Activated naive CD8-positive, alpha-beta T cell treated with anti-CD3 and anti-CD28 coated beads for 36 hours (primary cell): Measurements from ENCODE around the gene GALNT12. TPM values are rescaled to one million over a fixed set of nuclear protein-coding genes. Genes with fewer than 3 reads are reported as not detected.

Experiments
- DNase-seq: peaks from one replicate; pipeline ENCODE4 v3.0.0; 2021
- H3K27ac Mint-ChIP-seq: one replicate; pipeline ENCODE4 v1.8.0; 2022; ENCODE audit warnings: mild to moderate bottlenecking, moderate library complexity, mixed read lengths
- H3K27me3 Mint-ChIP-seq: one replicate; pipeline ENCODE4 v1.8.0; 2022; ENCODE audit warnings: mild to moderate bottlenecking, mixed read lengths
- H3K36me3 Mint-ChIP-seq: one replicate; pipeline ENCODE4 v1.8.0; 2021; ENCODE audit warnings: mild to moderate bottlenecking, mixed read lengths
- H3K4me1 Mint-ChIP-seq: one replicate; pipeline ENCODE4 v1.8.0; 2021; ENCODE audit warnings: mixed read lengths
- H3K4me3 Mint-ChIP-seq: one replicate; pipeline ENCODE4 v1.8.0; 2022; ENCODE audit warnings: mild to moderate bottlenecking, moderate library complexity, mixed read lengths
- H3K9me3 Mint-ChIP-seq: one replicate; pipeline ENCODE4 v1.8.0; 2022; ENCODE audit warnings: mixed read lengths
- total RNA-seq, 2 experiments: library from RNA; stranded (reverse); gene quantifications; one replicate each; pipeline ENCODE4 v1.2.3, GENCODE V29; 2021

GALNT12 gene
- total RNA-seq, 2 experiments from 2014 or later: 9.2 to 10.9 TPM

DNA sequence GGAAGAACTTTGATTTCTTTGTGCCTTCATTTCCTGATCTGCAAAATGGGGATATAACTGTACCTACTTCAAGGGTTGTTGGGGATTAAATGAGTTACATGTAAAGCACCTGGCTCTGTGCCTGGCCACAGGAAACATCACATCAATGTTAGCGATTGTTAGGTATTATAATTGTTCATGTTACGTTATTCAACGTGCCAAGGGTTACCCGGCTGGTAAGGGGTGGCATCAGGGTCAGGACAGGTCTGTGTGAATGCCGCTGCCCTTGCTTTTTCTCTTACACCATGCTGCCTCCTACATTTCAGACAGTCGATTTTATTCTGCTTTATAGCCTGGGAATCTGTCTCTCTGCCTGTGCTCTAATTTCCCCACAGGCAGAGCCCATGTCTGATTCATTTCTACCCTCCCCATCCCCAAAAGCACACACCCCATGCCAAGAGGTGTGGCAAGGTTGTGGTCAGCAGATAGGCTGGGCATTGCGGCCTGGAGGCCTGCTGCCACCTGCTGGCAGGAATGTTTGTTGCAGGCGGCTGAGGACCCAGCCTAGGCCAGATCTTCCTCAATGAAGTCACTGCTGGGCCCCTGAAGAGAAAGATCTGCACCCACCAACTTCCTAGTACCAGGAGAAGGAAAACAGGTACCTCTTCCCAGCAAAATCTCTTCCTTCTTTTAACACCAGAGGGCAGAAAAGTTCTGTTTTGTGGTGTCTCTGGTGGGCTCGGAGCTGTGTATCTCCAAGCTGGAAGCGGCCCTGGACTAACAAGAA is 16.4 kb upstream of the GALNT12 start:
- Mint-ChIP-seq H3K9me3 (no peaks in the 10 kb centered on the region), H3K4me3 (no peak overlapping the region), H3K4me1 (peaks cover 30% of the 10 kb centered on the region), H3K36me3 (peaks cover 7% of the 10 kb centered on the region), H3K27me3 (no peaks in the 10 kb centered on the region), H3K27ac (no peak overlapping the region)
- DNase-seq: peak; percentile 66

DNA sequence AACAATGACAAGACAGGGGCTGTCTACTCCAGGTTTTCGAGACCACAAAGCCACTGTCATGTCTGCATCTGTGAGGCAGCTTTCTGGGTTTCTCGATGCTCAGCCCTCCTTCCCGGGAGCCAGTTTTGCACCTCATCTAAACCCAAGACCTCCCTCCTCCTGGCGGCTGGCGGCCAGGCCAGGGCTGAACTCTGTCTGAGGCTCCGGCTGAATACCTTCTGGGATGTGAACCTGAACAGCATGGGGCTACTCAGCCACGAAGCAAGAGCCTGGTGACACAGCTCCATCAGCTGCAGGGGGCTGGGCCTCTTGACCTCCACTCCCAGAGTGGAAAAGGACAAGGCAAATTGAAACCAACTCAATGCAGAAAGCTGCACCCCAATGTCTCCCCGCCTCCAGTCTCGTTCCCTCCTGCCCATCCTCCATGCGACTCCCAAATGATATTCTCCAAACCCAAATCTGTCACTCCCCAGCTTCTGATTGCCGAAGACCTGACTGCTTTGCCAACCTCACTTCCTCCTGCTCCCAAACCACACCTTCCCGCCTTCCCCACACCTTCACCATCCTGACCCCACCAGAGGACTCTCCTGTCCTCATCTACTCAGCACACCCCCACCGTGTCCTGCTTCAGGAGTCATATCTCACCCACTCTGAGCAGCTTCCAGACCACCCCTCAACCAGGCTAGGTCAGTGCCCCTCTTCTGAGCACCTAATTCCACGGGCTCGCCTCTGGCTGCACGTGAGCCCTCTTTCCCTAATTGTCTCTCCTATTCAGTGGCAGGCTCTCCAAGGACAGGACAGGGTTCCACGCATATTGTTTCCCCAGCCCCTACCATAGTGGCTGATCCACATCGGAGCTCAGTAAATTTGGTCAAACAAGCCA is 15.6 kb upstream of the GALNT12 start:
- H3K9me3 Mint-ChIP-seq: no peaks in the 10 kb centered on the region
- H3K27ac Mint-ChIP-seq: no peak overlapping the region
- H3K4me3 Mint-ChIP-seq: no peak overlapping the region
- peaks cover 31% of the 10 kb centered on the region for H3K4me1 Mint-ChIP-seq
- DNase-seq: no peak
- peaks cover 7% of the 10 kb centered on the region for H3K36me3 Mint-ChIP-seq
- no peaks in the 10 kb centered on the region for H3K27me3 Mint-ChIP-seq

DNA sequence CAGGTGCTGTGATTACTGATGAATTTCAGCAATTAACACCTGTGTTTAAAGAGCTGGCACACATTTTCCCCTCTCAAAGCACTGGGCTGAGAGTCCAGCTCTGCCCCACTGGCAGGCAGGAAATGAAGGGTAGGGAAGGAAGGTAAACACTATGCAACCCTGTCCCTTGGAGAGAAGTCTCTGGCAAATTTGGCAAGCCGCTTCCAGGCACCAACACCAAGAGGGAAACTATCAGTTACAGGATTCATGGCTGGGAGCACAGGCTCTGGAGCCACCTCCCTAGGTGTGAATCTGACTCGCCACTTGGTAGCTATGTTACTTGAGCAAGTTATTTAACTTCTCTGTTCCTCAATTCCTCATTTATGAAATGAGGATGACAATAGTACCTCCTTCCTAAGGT is 14.4 kb upstream of the GALNT12 start:
- Mint-ChIP-seq H3K4me1 (peaks cover 35% of the 10 kb centered on the region), H3K36me3 (peaks cover 9% of the 10 kb centered on the region), H3K27ac (no peak overlapping the region), H3K27me3 (no peaks in the 10 kb centered on the region), H3K4me3 (no peak overlapping the region), H3K9me3 (peaks cover 2% of the 10 kb centered on the region)
- DNase-seq: no peak

DNA sequence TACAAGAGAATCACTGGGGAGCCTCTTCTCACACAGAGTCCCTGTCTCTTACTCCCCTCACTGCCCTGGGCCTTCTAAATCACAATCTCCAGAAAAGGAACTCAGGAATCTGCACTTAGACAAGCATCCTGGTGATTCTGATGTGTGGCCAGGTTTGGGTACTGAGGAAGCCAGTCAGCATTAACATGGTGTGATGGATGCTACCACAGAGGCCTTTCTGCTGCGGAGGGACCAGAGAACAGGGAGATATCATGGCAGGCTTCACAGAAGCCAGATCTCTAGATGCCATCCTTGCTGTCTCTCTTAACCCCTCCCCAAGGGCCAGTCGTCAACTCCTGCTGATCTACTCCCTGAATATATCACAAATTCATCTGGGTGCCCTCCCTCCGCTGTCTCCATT is 12.7 kb upstream of the GALNT12 start:
- H3K36me3 Mint-ChIP-seq: peaks cover 15% of the 10 kb centered on the region
- H3K4me1 Mint-ChIP-seq: peaks cover 35% of the 10 kb centered on the region
- H3K4me3 Mint-ChIP-seq: peak overlapping the region; percentile 81
- no peak overlapping the region for H3K27ac Mint-ChIP-seq
- DNase-seq: no peak
- no peaks in the 10 kb centered on the region for H3K27me3 Mint-ChIP-seq
- peaks cover 12% of the 10 kb centered on the region for H3K9me3 Mint-ChIP-seq

DNA sequence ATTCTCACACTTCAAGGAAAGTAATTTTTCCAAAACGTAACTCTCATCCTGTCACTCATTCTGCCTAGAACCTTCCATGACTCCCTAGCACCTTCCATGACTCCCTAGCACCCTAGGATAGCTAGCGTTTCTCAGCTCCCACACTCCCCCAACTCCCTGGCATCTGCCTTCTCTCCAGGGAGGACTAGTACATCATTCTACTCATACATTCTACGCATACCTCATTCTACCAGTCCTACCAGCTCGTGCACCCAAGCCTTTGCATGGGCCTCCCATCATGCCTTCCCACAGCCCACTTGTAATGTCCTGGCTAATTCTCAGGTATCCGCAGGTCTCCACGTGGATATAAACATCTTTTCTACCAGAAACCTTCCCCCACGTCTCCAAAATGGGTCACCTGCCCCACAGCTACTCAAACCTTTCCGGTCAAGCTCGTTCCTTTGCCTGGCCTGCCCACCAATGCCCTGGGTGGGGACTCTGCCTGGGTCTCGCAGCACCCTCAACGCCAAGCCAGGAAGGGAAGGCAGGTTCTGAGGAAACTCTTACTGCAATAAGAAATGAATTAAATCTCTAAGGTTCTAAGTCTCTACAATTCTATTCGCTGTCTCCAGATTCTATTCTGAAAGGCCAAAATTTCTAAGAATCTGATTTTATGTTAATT is 12.0 kb upstream of the GALNT12 start:
- H3K27ac Mint-ChIP-seq: no peak overlapping the region
- H3K4me1 Mint-ChIP-seq: peaks cover 35% of the 10 kb centered on the region
- H3K36me3 Mint-ChIP-seq: peaks cover 15% of the 10 kb centered on the region
- H3K9me3 Mint-ChIP-seq: peaks cover 12% of the 10 kb centered on the region
- H3K4me3 Mint-ChIP-seq: peak overlapping the region; percentile 81
- H3K27me3 Mint-ChIP-seq: no peaks in the 10 kb centered on the region
- DNase-seq: no peak

GRCh38 chr9:98795970-98796363 is 11.5 kb upstream of the GALNT12 start:
- Mint-ChIP-seq H3K9me3 (peaks cover 12% of the 10 kb centered on the region), H3K4me1 (peaks cover 32% of the 10 kb centered on the region), H3K4me3 (peak overlapping the region; percentile 81), H3K27me3 (no peaks in the 10 kb centered on the region), H3K36me3 (peaks cover 14% of the 10 kb centered on the region), H3K27ac (no peak overlapping the region)
- DNase-seq: peak; percentile 41

DNA sequence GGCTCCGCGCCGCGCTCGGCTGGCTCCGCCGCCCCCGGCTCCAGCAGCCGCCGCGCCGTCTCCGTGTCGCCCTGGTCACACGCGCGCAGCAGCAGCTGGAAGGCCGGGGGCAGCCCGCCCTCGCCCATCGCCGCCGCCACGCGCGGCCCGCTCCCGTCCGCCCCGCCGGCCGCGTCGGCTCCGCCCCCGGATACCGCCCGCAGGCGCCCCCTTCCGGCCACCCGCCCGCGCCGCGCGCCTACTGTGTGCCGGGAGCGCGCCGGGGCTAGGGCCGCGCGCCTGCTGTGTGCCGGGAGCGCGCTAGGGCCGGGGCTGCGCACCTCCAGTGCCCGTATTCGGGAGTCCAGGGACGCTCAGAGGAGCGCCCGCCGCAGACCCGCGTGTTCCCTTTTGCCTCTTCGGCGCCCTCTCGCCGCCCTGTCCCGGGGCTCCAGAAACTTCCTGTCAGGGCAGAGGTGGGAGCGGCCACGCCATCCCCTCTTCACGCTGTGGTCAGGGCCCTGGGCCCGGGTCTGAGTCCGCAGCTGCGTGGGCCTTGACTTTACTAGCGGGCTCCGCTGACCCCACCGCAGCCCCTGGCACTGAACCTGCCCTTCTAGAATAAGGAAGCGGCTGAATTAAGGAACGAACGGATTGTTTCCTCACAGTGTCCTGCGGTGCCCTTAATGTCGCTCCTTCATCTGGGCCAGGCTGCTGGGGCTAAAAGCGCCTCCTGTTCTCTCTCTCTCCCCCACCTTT is 10.9 kb upstream of the GALNT12 start, which contains the start of gene ANKS6:
TSS of gene ANKS6 (minus strand) at position 192 of the 738 bp plus-strand sequence. CDS start at position 128, 64 bp downstream.
- H3K9me3 Mint-ChIP-seq: peaks cover 12% of the 10 kb centered on the region
- H3K4me1 Mint-ChIP-seq: peaks cover 28% of the 10 kb centered on the region
- H3K27ac Mint-ChIP-seq: peak within 1 kb of the TSS; percentile 75
- peak; percentile 89 for DNase-seq
- H3K36me3 Mint-ChIP-seq: peaks cover 12% of the 10 kb centered on the region
- peak within 1 kb of the TSS; percentile 82 for H3K4me3 Mint-ChIP-seq
- H3K27me3 Mint-ChIP-seq: no peaks in the 10 kb centered on the region

DNA sequence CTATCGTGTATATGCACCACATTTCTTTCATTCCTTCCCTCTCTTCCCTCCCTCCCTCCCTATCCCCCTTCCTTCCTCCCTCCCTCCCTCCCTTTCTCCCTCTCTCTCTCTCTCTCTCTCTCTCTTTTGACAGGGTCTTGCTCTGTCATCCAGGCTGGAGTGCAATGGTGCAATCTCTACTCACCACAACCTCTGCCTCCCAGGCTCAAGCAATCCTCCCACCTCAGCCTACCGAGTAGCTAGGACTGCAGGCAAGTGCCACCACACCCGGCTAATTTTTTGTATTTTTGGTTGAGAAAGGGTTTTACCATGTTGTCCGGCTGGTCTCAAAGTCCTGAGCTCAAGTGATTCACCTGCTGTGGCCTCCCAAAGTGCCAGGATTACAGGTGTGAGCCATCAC is 10.0 kb upstream of the GALNT12 start:
- DNase-seq: no peak
- Mint-ChIP-seq H3K27ac (no peak overlapping the region), H3K36me3 (peaks cover 12% of the 10 kb centered on the region), H3K4me1 (peaks cover 23% of the 10 kb centered on the region), H3K9me3 (peaks cover 12% of the 10 kb centered on the region), H3K27me3 (no peaks in the 10 kb centered on the region), H3K4me3 (peak overlapping the region; percentile 50)

DNA sequence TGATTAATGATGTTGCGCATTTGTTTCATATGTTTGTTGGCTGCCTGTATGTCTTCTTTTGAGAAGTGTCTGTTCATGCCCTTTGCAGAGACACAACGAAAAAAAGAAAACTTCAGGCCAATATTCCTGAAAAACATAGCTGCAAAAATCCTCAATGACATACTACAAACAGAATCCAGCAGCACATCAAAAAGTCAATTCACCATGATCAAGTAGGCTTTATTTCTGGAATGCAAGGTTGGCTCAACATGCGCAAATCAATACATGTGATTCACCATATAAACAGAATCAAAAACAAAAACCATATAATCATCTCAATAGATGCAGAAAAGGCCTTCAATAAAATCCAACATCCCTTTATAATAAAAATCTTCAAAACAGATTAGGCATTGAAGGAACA is 9.2 kb upstream of the GALNT12 start:
- no peaks in the 10 kb centered on the region for H3K27me3 Mint-ChIP-seq
- H3K27ac Mint-ChIP-seq: no peak overlapping the region
- no peak for DNase-seq
- peaks cover 12% of the 10 kb centered on the region for H3K36me3 Mint-ChIP-seq
- H3K4me3 Mint-ChIP-seq: no peak overlapping the region
- H3K4me1 Mint-ChIP-seq: peaks cover 21% of the 10 kb centered on the region
- H3K9me3 Mint-ChIP-seq: peaks cover 12% of the 10 kb centered on the region

DNA sequence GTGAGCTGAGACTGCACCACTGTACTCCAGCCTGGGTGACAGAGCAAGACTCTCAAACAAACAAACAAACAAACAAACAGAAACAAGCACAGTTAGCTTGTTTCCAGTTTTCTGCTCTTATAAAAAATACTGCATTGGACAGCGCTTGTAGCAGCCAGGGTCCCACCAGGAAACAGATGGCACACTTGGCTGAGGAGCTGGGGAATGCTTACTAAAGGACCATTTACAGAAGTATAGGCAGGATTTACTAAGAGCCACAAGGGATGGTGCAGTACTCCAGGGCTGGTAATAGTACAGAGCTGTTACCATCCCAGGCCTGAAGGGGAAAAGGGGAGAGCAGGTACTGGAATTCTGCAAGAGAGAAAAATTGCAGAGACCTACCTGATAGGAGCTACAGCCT is 5.9 kb upstream of the GALNT12 start:
- no peak for DNase-seq
- no peak overlapping the region for H3K27ac Mint-ChIP-seq
- no peak overlapping the region for H3K4me3 Mint-ChIP-seq
- peaks cover 8% of the 10 kb centered on the region for H3K36me3 Mint-ChIP-seq
- H3K4me1 Mint-ChIP-seq: peaks cover 7% of the 10 kb centered on the region
- peaks cover 12% of the 10 kb centered on the region for H3K9me3 Mint-ChIP-seq
- peaks cover 10% of the 10 kb centered on the region for H3K27me3 Mint-ChIP-seq

DNA sequence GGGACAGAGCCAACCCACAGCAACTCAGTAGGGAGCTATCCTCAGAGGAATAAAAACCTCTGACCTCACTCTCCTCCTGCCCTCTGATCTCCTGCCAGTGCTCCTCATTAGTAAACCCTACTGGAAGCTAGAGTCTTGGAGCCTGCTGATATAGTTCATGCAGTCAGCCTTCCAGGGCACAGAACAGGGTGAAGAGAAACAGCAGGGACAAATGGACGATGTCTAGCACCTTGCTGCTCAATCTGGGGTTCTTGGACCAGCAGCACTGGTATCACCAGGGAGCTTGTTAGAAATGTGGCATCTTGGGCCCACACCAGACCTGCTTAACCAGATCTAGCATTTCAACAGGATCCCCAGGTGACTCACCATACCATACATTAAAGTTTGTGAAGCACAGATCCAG is 5.5 kb upstream of the GALNT12 start:
- Mint-ChIP-seq H3K36me3 (peaks cover 8% of the 10 kb centered on the region), H3K9me3 (peaks cover 12% of the 10 kb centered on the region), H3K27me3 (peaks cover 10% of the 10 kb centered on the region), H3K4me3 (no peak overlapping the region), H3K4me1 (peaks cover 8% of the 10 kb centered on the region), H3K27ac (no peak overlapping the region)
- DNase-seq: no peak

DNA sequence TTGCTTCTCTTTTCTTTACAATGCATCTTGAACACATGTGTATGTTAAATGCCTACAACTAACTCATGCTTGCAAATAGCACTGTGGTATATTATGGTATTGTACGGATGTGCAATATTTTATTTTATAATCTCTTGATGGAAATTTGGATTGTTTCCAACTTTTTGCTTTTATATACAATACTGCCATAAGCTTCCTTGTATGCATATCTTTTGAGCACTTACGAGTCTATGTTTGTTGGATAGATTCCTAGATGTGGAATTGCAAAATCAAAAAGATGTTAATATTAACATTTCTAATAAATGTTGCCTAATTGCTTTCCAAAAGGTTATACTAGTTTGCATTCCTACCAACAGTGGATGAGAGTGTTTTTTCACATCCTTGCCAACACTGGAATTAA is 3.4 kb upstream of the GALNT12 start:
- Mint-ChIP-seq H3K27ac (no peak overlapping the region), H3K4me1 (peaks cover 19% of the 10 kb centered on the region), H3K27me3 (peaks cover 10% of the 10 kb centered on the region), H3K36me3 (no peaks in the 10 kb centered on the region), H3K4me3 (no peak overlapping the region), H3K9me3 (no peaks in the 10 kb centered on the region)
- DNase-seq: no peak

GRCh38 chr9:98805506-98806272 is 1.8 kb upstream of the GALNT12 start:
- no peak overlapping the region for H3K27ac Mint-ChIP-seq
- peaks cover 10% of the 10 kb centered on the region for H3K27me3 Mint-ChIP-seq
- no peak overlapping the region for H3K4me3 Mint-ChIP-seq
- H3K36me3 Mint-ChIP-seq: no peaks in the 10 kb centered on the region
- peaks cover 27% of the 10 kb centered on the region for H3K4me1 Mint-ChIP-seq
- no peaks in the 10 kb centered on the region for H3K9me3 Mint-ChIP-seq
- no peak for DNase-seq
